K562 (cell line): ENCODE results near the gene PLEKHA8. TPM values are rescaled to one million over a fixed set of nuclear protein-coding genes. Genes with fewer than 3 reads are reported as not detected.
A peak's percentile ranks its signal among the peaks of the same experiment; 100 is the strongest.

Experiments
- MBD2 ChIP-seq: sonication (generic); IDR thresholded peaks from 2 replicates; pipeline ENCODE4 v1.6.1; 2016; ENCODE audit warnings: low read depth, borderline replicate concordance
- NFATC3 ChIP-seq: fragments of 450-650 bp; IDR thresholded peaks from 2 replicates; pipeline ENCODE4 v1.6.1; 2017; ENCODE audit warnings: mild to moderate bottlenecking
- RAD51 ChIP-seq: fragments of 450-650 bp; IDR thresholded peaks from 2 replicates; pipeline ENCODE4 v1.7.1; 2016; ENCODE audit warnings: low read depth, mild to moderate bottlenecking, borderline replicate concordance
- RFX7 ChIP-seq: fragments of 250-450 bp; sonication (Bioruptor Pico); IDR thresholded peaks from 2 replicates; pipeline ENCODE4 v1.5.1; 2021; ENCODE audit warnings: mild to moderate bottlenecking
- STAG1 ChIP-seq: sonication (generic); formaldehyde crosslinking; IDR thresholded peaks from 2 replicates; pipeline ENCODE4 v1.5.0; 2020; ENCODE audit warnings: missing genetic modification reagents, borderline replicate concordance
- TAF7 ChIP-seq: fragments of 450-650 bp; IDR thresholded peaks from 2 replicates; pipeline ENCODE4 v1.6.1; 2016; ENCODE audit warnings: missing genetic modification characterization, missing compliant biosample characterization
- ZC3H8 ChIP-seq: fragments of 450-650 bp; IDR thresholded peaks from 2 replicates; pipeline ENCODE4 v1.6.1; 2017
- ZNF12 ChIP-seq: sonication (generic); formaldehyde crosslinking; IDR thresholded peaks from 2 replicates; pipeline ENCODE4 v1.4.0; 2020; ENCODE audit warnings: mild to moderate bottlenecking, missing genetic modification reagents
- ZNF586 ChIP-seq: fragments of 450-650 bp; formaldehyde crosslinking; conservative IDR thresholded peaks from 2 replicates; pipeline ENCODE4 v1.4.0; 2020; ENCODE audit warnings: mild to moderate bottlenecking, moderate library complexity
- ZNF589 ChIP-seq: fragments of 200-800 bp; sonication (Bioruptor generic); IDR thresholded peaks from 2 replicates; pipeline ENCODE4 v1.6.1; 2016; ENCODE audit warnings: low read depth, missing genetic modification characterization, missing compliant biosample characterization
- ZNF77 ChIP-seq: fragments of 250-450 bp; sonication (Bioruptor Pico); IDR thresholded peaks from 2 replicates; pipeline ENCODE4 v1.5.0; 2020
- polyA plus RNA-seq, 8 experiments: library from polyadenylated mRNA; depleted of rRNA in 4 of 8; stranded (reverse) in 5 of 8; unstranded in 3 of 8; fragments of >200 nt; fragmentation: Nextera tagmentation in 2 of 8; fragmentation: Illumina TruSeq in 1 of 8; extraction: Ambion mirVana in 2 of 8; extraction: Trizol in 1 of 8; gene quantifications; 2 replicates each; pipeline versions ENCODE4 v1.2.1 to v1.2.3, GENCODE V29; 2011 to 2014; ENCODE audit warnings: inconsistent platforms in 1 of 8, missing spikeins in 1 of 8
- total RNA-seq, 7 experiments: library from RNA; depleted of rRNA in 6 of 7; stranded (reverse); fragments of >200 nt in 6 of 7; fragmentation: Illumina TruSeq in 2 of 7; extraction: Trizol in 2 of 7; gene quantifications; 2 replicates each; pipeline versions ENCODE4 v1.2.1 to v1.2.3, GENCODE V29; 2011 to 2021; ENCODE audit warnings: low replicate concordance in 1 of 7
- TF ChIP-seq, protein P1 (sequence below): fragments of 250-450 bp; sonication (Bioruptor Pico); IDR thresholded peaks from 2 replicates; pipeline ENCODE4 v1.4.0; 2020
- TF ChIP-seq, protein P2 (sequence below): sonication (generic); formaldehyde crosslinking; IDR thresholded peaks from 2 replicates; pipeline ENCODE4 v1.8.0; 2022; ENCODE audit warnings: mild to moderate bottlenecking, missing genetic modification reagents
- TF ChIP-seq, protein P3 (sequence below): fragments of 450-650 bp; IDR thresholded peaks from 2 replicates; pipeline ENCODE4 v1.6.1; 2016; ENCODE audit warnings: missing biosample characterization, missing genetic modification characterization
- TF ChIP-seq, protein P4 (sequence below): conservative IDR thresholded peaks from 2 replicates; pipeline ENCODE4 v1.6.1; 2011; ENCODE audit warnings: low read depth, mild to moderate bottlenecking, low read length; ENCODE audit not compliant: control insufficient read depth

The PLEKHA8 gene
- total and polyA plus RNA-seq, 9 of the 15 experiments (the other 6 are each of a cell fraction or from before 2014, with no cell fraction given) = 3.2 to 16.3 (median 11.8) TPM

DNA sequence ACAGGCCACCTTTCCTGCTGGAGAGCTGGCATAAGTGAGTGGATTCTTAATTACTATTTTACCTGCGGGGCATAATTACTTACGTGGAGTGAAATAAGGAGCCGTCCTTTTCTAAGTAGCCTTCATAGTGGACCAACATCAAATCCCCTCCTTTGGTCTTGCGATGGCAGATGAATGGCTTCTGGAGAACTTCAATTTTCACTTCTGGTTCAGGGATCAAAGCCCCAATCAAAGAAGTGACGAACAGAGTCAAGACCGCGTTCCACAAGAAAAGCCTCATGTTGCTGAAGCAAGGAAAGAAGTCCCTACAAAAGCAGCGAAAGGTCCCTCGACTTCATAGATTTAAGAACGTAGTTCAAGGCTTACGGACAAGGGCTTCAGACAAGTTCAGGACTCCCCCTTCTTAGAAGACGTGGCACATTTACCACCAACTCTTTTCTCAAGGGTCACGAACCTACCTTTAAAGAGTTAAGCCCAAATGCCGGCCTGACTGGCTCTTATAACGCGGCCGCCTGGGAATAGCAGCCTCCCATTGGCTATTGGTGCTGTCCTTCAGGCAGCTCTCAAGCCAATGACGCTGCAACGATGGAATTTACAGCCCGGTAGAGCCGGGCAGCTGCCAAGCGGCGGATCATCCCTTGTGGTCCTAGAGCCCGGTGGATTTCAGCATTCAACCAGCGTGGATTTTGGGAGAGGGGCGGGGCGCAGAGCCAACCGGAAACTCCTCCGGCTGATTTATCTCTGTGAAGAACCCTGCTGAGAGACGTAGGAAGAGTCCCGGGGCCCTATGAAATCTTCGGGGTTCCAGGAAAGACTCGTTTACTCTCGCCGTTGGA lies 1.8 kb upstream of the PLEKHA8 start, which contains the start of gene FKBP14 (continued):
- TF ChIP-seq RFX7 (CRISPR knock-in tag) (no peak), STAG1 (no peak), ZNF12 (no peak), ZNF77 (CRISPR knock-in tag) (no peak), NFATC3 (no peak), ZNF589 (CRISPR knock-in tag) (no peak), RAD51 (peak; percentile 20; the same call in 1 of the 2 replicates), ZC3H8 (no peak), MBD2 (peak; percentile 94), TAF7 (tag) (no peak), ZNF586 (CRISPR knock-in tag) (no peak)
- TF ChIP-seq, protein P1, sequence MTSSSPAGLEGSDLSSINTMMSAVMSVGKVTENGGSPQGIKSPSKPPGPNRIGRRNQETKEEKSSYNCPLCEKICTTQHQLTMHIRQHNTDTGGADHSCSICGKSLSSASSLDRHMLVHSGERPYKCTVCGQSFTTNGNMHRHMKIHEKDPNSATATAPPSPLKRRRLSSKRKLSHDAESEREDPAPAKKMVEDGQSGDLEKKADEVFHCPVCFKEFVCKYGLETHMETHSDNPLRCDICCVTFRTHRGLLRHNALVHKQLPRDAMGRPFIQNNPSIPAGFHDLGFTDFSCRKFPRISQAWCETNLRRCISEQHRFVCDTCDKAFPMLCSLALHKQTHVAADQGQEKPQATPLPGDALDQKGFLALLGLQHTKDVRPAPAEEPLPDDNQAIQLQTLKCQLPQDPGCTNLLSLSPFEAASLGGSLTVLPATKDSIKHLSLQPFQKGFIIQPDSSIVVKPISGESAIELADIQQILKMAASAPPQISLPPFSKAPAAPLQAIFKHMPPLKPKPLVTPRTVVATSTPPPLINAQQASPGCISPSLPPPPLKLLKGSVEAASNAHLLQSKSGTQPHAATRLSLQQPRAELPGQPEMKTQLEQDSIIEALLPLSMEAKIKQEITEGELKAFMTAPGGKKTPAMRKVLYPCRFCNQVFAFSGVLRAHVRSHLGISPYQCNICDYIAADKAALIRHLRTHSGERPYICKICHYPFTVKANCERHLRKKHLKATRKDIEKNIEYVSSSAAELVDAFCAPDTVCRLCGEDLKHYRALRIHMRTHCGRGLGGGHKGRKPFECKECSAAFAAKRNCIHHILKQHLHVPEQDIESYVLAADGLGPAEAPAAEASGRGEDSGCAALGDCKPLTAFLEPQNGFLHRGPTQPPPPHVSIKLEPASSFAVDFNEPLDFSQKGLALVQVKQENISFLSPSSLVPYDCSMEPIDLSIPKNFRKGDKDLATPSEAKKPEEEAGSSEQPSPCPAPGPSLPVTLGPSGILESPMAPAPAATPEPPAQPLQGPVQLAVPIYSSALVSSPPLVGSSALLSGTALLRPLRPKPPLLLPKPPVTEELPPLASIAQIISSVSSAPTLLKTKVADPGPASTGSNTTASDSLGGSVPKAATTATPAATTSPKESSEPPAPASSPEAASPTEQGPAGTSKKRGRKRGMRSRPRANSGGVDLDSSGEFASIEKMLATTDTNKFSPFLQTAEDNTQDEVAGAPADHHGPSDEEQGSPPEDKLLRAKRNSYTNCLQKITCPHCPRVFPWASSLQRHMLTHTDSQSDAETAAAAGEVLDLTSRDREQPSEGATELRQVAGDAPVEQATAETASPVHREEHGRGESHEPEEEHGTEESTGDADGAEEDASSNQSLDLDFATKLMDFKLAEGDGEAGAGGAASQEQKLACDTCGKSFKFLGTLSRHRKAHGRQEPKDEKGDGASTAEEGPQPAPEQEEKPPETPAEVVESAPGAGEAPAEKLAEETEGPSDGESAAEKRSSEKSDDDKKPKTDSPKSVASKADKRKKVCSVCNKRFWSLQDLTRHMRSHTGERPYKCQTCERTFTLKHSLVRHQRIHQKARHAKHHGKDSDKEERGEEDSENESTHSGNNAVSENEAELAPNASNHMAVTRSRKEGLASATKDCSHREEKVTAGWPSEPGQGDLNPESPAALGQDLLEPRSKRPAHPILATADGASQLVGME (CRISPR knock-in tag) = no peak
- TF ChIP-seq, protein P2, sequence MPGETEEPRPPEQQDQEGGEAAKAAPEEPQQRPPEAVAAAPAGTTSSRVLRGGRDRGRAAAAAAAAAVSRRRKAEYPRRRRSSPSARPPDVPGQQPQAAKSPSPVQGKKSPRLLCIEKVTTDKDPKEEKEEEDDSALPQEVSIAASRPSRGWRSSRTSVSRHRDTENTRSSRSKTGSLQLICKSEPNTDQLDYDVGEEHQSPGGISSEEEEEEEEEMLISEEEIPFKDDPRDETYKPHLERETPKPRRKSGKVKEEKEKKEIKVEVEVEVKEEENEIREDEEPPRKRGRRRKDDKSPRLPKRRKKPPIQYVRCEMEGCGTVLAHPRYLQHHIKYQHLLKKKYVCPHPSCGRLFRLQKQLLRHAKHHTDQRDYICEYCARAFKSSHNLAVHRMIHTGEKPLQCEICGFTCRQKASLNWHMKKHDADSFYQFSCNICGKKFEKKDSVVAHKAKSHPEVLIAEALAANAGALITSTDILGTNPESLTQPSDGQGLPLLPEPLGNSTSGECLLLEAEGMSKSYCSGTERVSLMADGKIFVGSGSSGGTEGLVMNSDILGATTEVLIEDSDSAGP (CRISPR knock-in tag) = no peak
- TF ChIP-seq, protein P3, sequence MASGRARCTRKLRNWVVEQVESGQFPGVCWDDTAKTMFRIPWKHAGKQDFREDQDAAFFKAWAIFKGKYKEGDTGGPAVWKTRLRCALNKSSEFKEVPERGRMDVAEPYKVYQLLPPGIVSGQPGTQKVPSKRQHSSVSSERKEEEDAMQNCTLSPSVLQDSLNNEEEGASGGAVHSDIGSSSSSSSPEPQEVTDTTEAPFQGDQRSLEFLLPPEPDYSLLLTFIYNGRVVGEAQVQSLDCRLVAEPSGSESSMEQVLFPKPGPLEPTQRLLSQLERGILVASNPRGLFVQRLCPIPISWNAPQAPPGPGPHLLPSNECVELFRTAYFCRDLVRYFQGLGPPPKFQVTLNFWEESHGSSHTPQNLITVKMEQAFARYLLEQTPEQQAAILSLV (tag) = no peak
- TF ChIP-seq, protein P4, sequence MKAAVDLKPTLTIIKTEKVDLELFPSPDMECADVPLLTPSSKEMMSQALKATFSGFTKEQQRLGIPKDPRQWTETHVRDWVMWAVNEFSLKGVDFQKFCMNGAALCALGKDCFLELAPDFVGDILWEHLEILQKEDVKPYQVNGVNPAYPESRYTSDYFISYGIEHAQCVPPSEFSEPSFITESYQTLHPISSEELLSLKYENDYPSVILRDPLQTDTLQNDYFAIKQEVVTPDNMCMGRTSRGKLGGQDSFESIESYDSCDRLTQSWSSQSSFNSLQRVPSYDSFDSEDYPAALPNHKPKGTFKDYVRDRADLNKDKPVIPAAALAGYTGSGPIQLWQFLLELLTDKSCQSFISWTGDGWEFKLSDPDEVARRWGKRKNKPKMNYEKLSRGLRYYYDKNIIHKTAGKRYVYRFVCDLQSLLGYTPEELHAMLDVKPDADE = peak; percentile 68; the same call in 1 of the 2 replicates
